DMS79 treated with DMSO at 0.1 percent for 48 hours (cell line): ENCODE data around the gene SLC18A2.

Experiments used
- DNase-seq: peaks from one replicate; lab custom pipeline; 2025; lab: John Stamatoyannopoulos, UW

SLC18A2 gene

DNA sequence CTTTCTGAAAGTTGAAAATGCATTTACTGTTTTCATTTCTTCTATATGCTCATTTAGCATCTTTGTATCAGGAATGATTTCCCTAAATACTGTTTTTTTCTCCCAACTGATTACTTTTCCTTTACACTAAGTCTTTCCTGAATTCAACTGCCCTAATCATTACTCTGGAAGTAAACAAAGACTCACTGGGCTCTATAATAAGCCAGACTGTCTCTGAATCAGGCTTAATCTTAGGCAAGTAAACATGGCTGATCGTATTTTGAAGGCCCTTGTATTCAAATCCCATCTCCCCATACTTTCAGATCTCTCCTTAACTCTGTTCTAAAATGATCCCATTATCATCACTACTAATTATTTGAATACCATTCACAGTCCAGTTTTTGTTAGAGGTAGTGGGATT lies 72.7 kb downstream of the SLC18A2 start:
- no peak for DNase-seq

DNA sequence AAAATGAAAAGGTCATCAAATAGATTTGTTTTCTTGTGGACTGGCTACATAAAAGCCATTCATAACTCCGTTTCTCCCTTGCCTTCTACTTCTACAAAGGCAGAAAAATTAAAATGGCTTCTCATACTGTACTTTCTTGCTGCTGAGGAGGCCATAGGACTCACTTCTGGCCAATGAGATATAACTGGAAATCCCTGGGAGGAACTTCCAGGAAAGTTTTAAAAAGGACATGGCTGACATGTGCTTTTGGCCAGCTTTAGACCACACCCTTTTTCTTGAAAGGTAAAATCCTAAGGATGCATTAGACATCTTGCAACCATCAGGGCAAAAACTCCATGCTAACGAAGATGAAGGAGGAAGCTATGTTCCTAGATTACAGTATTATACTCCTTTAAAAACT lies 75.8 kb downstream of the SLC18A2 start:
- DNase-seq: no peak

DNA sequence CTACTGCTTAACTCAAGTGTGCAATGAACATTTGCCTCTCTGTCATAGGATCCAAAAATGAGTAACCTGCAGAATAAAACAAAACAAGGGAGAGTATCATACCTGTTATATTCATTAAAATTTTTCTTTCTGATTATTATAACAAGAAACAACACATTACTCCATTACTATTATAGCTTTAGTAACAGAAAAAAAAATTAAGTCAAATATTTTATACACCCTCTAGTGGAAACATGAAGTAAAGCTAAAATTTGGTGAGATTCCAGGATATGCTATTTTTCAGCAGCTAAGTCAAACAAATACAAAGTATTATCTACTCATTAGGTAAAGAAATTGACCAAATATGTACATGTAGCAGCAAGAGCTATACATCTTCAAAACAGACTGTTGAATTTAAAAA lies 78.0 kb downstream of the SLC18A2 start:
- no peak for DNase-seq

DNA sequence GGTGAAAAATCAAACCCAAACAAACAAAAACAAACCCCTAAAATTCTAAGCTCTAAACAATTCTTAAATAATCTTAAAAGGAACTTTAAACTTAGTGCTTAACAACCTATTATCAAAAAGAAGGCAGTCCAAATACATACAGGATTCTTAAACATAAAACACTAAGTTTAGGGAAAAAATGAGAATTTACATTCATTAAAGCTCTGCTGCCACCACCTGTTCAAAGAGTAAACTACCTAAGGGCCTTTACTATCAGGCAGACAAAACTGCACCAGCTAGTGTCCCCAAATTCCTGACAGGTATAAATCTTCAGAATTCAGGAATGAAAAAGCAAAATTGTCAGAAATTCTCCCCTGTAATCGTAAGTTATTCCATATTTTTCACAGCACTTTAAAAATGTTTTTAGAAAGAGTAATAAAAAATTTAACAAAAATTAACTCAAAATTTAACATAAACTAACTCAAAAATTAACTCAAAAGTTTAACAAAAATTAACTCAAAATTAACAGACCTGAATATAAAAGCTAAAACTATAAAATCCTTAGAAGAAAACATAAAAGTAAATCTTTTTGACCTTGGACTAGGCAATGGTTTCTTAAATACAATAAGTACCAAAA lies 79.2 kb downstream of the SLC18A2 start:
- DNase-seq: no peak

DNA sequence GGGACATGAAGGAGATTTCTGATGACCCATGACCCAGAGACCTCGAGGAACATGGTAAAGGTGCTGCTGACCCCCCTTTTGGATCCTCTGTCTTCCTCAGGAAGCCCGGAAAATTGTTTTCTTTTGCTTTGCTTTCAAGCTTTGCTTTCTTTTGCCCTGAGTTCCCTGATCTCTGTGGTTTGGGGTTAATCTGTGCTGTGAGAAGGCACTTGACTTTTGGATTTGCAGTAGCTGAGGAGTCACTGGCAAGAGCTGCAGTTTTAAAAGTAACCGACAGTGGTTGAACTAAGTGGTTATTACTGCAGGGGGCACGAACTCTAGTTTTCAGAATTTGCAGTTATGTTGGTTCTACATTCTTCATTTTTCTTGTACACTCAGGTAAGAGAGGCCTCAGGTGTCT lies 81.3 kb downstream of the SLC18A2 start:
- no peak for DNase-seq

DNA sequence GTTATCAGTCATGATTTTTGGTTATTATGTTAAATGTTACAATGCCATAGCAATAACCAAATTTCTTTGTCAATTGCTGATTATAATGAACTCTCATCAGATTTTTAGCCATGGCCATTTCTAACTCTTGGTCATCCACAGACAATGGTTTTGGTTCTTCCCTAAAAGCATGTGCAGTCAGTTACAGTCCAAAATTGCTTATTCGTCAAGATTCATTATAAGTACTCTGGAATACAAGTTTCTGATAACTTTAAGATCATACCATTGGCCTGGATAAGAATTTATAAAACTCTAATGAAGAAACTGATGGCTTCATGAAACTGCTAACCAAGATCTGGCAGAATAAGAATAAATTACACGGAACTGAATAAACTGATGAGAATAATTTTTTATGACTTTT lies 83.5 kb downstream of the SLC18A2 start:
- no peak for DNase-seq

DNA sequence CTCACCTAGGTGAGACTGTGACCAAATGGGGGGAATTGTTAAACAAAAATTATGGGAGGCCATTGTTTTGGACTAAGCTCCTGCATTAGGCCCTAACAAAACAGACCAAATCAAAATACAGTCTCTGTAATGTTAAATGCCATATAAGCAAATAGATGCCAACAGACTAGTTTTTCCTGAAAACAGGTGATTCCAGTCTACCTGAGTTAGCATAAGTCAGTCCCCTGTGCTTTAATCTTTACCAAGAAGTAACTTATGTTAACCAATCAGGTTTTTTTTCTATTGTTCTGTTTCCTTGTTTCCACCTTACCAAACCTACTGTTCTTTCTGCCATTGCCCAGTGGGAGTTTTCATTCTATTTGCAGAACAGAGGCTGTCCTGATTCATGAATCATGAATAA lies 86.3 kb downstream of the SLC18A2 start:
- DNase-seq: no peak
